Sigmoid colon (tissue), 4 donors: ENCODE results near the gene MAP3K2.

Source experiments
- EP300 ChIP-seq, 4 donors: sonication (generic); formaldehyde crosslinking; IDR thresholded peaks; one replicate each; pipeline ENCODE4 v1.6.1; 2017; ENCODE audit warnings: antibody characterized with exemption in 4 of 4
- POLR2A ChIP-seq, 2 donors: fragments of 450-650 bp; IDR thresholded peaks; one replicate each; pipeline ENCODE4 v1.6.1; 2016; ENCODE audit warnings: antibody characterized with exemption in 2 of 2, mild to moderate bottlenecking in 2 of 2, moderate library complexity in 2 of 2
- POLR2AphosphoS5 ChIP-seq, 4 donors: sonication (generic); formaldehyde crosslinking; IDR thresholded peaks; one replicate each; pipeline ENCODE4 v1.6.1; 2017; ENCODE audit warnings: antibody characterized with exemption in 4 of 4
- TF ChIP-seq, protein P1 (sequence below), 4 experiments: fragments of 450-650 bp in 3 of 4; fragments of 200-600 bp in 1 of 4; IDR thresholded peaks; one replicate each; pipeline ENCODE4 v1.5.1; 2016 to 2019; ENCODE audit warnings: antibody characterized with exemption in 4 of 4, mild to moderate bottlenecking in 3 of 4, moderate library complexity in 2 of 4

DNA sequence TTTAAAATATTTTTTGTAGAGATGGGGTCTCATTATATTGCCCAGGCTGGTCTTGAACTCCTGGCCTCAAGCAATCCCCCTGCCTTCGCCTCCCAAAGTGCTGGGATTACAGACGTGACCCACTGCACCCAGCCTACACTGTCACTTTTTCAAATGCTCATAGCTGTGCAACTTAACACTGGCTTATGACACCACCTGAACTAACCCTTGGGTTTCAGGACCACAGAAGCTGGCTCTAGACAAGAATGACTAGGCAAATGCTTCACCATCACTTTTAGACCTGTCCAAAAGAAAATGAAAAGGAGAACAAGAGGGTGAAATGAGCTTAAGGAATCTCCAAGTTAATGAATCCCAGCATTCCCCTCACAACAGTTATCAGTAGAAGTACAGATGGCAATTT, 107.1 kb downstream of the MAP3K2 start:
- no peak for TF ChIP-seq POLR2A (IDR thresholded peaks at IDR 0.05)
- TF ChIP-seq POLR2AphosphoS5 (IDR thresholded peaks at IDR 0.05) = no peak
- TF ChIP-seq, protein P1, sequence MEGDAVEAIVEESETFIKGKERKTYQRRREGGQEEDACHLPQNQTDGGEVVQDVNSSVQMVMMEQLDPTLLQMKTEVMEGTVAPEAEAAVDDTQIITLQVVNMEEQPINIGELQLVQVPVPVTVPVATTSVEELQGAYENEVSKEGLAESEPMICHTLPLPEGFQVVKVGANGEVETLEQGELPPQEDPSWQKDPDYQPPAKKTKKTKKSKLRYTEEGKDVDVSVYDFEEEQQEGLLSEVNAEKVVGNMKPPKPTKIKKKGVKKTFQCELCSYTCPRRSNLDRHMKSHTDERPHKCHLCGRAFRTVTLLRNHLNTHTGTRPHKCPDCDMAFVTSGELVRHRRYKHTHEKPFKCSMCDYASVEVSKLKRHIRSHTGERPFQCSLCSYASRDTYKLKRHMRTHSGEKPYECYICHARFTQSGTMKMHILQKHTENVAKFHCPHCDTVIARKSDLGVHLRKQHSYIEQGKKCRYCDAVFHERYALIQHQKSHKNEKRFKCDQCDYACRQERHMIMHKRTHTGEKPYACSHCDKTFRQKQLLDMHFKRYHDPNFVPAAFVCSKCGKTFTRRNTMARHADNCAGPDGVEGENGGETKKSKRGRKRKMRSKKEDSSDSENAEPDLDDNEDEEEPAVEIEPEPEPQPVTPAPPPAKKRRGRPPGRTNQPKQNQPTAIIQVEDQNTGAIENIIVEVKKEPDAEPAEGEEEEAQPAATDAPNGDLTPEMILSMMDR (IDR thresholded peaks at IDR 0.05) = no peak
- no peak for TF ChIP-seq EP300 (IDR thresholded peaks at IDR 0.05)
